IPS-15b (cell line): ENCODE data around the gene EIF6.

Experiments
- H3K27me3 ChIP-seq: one replicate; pipeline ENCODE4 v1.6.1; 2013; ENCODE audit warnings: low read length; ENCODE audit not compliant: control insufficient read depth, insufficient read depth
- H3K36me3 ChIP-seq: one replicate; pipeline ENCODE4 v1.6.1; 2013; ENCODE audit warnings: low read length; ENCODE audit not compliant: control insufficient read depth, insufficient read depth
- H3K4me1 ChIP-seq: one replicate; pipeline ENCODE4 v1.6.1; 2013; ENCODE audit warnings: mild to moderate bottlenecking, low read length; ENCODE audit not compliant: control insufficient read depth, insufficient read depth
- H3K4me3 ChIP-seq: one replicate; pipeline ENCODE4 v1.5.1; 2013; ENCODE audit warnings: low read depth, low read length
- H3K9ac ChIP-seq: one replicate; pipeline ENCODE4 v1.6.1; 2013; ENCODE audit warnings: low read depth, mild to moderate bottlenecking, low read length
- H3K9me3 ChIP-seq: one replicate; pipeline ENCODE4 v1.6.1; 2013; ENCODE audit warnings: mild to moderate bottlenecking, low read length; ENCODE audit not compliant: control insufficient read depth, insufficient read depth

The EIF6 gene

GRCh38 chr20:35237486-35237885, 47.1 kb downstream of the EIF6 start:
- no peaks in the 10 kb centered on the region for H3K27me3 ChIP-seq
- H3K36me3 ChIP-seq, result no peaks in the 10 kb centered on the region
- peaks cover 9% of the 10 kb centered on the region for H3K4me1 ChIP-seq
- H3K9me3 ChIP-seq, result no peaks in the 10 kb centered on the region
- H3K9ac ChIP-seq, result no peak overlapping the region
- no peak overlapping the region for H3K4me3 ChIP-seq

- H3K9me3 ChIP-seq, result no peaks in the 10 kb centered on the region
- H3K27me3 ChIP-seq, result no peaks in the 10 kb centered on the region
- peaks cover 6% of the 10 kb centered on the region for H3K4me1 ChIP-seq
- no peaks in the 10 kb centered on the region for H3K36me3 ChIP-seq
- H3K4me3 ChIP-seq, result no peak overlapping the region
- no peak overlapping the region for H3K9ac ChIP-seq
These were observed 48.7 kb downstream of the EIF6 start for GRCh38 chr20:35235881-35236280.

DNA sequence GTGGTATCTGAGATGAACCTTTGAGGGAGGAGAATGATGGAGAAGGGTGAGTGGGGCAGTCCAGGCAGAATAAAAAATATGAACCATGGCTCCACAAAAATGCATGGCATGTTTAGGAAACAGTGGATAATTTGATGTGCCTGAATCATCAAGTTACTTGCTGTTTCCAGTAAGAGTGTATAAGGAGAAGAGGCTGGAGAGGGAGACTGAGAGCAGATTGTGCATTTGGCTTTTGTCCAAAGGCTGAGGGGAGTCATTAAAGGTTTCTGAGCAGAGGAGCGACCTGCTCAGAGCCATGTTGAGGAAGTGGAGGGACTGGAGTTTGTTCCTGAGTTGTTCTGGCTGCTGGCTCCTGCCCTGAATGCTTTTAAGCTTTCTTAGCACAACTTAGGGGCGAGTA, 52.0 kb downstream of the EIF6 start:
- Histone ChIP-seq H3K9ac (no peak overlapping the region), H3K36me3 (no peaks in the 10 kb centered on the region), H3K9me3 (no peaks in the 10 kb centered on the region), H3K4me3 (no peak overlapping the region), H3K4me1 (peaks cover 3% of the 10 kb centered on the region), H3K27me3 (no peaks in the 10 kb centered on the region)
